Mesodermal cell (in vitro differentiated cells): ENCODE data around the gene OR5AR1. TPM values are rescaled to one million over a fixed set of nuclear protein-coding genes. Genes with fewer than 3 reads are reported as not detected.
"Not testable (repeated sequence)": the region's sequence is repeated elsewhere in the genome, so short reads cannot be mapped to it uniquely, and the experiment has no call there.

Experiments used
- H3K27ac ChIP-seq: 2 replicates; pipeline ENCODE4 v1.7.0; 2013; ENCODE audit warnings: mild to moderate bottlenecking, low read depth, low read length, moderate library complexity; ENCODE audit not compliant: severe bottlenecking
- H3K36me3 ChIP-seq: 2 replicates; pipeline ENCODE4 v1.7.1; 2013; ENCODE audit warnings: mild to moderate bottlenecking, low read length, moderate library complexity; ENCODE audit not compliant: control insufficient read depth, insufficient read depth
- H3K4me1 ChIP-seq: one replicate; pipeline ENCODE4 v1.7.1; 2013; ENCODE audit warnings: mild to moderate bottlenecking, low read length; ENCODE audit not compliant: insufficient read depth, control insufficient read depth, poor library complexity, severe bottlenecking
- H3K4me3 ChIP-seq: 2 replicates; pipeline ENCODE4 v1.7.0; 2013; ENCODE audit warnings: low read length, control low read depth, mild to moderate bottlenecking; ENCODE audit not compliant: insufficient read depth, poor library complexity, severe bottlenecking; ENCODE audit errors: extremely low read depth
- H3K9me3 ChIP-seq: 2 replicates; pipeline ENCODE4 v1.7.1; 2013; ENCODE audit warnings: mild to moderate bottlenecking, low read length, moderate library complexity; ENCODE audit not compliant: control insufficient read depth
- WGBS, 2 experiments: methylation state at CpG; one replicate each; pipeline ENCODE4 v1.1.5; 2013; ENCODE audit warnings: missing lambda C conversion rate in 2 of 2; ENCODE audit not compliant: insufficient coverage in 2 of 2; 5-methylcytosine and 5-hydroxymethylcytosine counted together
- polyA plus RNA-seq, 2 experiments: library from polyadenylated mRNA; stranded (reverse); fragments of 50-300 nt; gene quantifications; one replicate each; pipeline ENCODE4 v1.2.3, GENCODE V29; 2013

Gene OR5AR1
- polyA plus RNA-seq (2013, experiment 1 of 2), result not detected
- not detected for polyA plus RNA-seq (2013, experiment 2 of 2)

GRCh38 chr11:56663386-56663785, at the start of gene OR5AR1:
Gene OR5AR1 (plus strand): TSS chr11:56663686. CDS start chr11:56663686, 0 bp downstream.
- H3K36me3 ChIP-seq, result no peaks in the 10 kb centered on the region
- WGBS, 2 experiments, result no CpG with 5 or more reads among the region's 2 CpGs
- no peak within 1 kb of the TSS for H3K27ac ChIP-seq
- no peaks in the 10 kb centered on the region for H3K4me1 ChIP-seq
- no peak within 1 kb of the TSS for H3K4me3 ChIP-seq
- H3K9me3 ChIP-seq, result no peaks in the 10 kb centered on the region

DNA sequence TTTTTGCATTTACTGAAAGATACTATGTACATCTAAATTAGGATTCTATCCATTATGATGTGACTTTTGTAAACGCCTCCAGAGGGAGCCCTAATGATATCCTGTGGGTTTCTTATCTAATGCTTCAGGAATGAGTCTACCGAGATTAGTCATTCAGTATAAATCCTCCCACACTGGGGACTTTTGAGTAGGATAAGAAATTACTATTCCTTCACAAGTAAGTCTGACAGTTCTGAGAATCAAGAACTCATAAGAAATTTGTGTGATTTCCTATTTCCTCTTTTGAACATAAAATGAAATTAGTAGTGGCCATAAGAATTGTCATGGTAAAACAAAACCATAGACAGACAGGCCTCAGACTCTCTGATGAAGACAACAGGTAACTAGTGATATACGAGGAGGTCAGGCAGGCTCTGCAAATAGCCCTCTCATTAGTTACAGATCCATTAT, 38.8 kb upstream of the OR5AR1 start:
- H3K9me3 ChIP-seq, result no peaks in the 10 kb centered on the region
- H3K4me3 ChIP-seq, result no peak overlapping the region
- WGBS, 2 experiments, result 17% methylated on average over 1 of the region's 3 CpGs; no CpG with 5 or more reads in 1 of the 2 experiments
- H3K4me1 ChIP-seq, result peaks cover 3% of the 10 kb centered on the region
- H3K36me3 ChIP-seq, result no peaks in the 10 kb centered on the region
- peak overlapping the region; percentile 33 for H3K27ac ChIP-seq

DNA sequence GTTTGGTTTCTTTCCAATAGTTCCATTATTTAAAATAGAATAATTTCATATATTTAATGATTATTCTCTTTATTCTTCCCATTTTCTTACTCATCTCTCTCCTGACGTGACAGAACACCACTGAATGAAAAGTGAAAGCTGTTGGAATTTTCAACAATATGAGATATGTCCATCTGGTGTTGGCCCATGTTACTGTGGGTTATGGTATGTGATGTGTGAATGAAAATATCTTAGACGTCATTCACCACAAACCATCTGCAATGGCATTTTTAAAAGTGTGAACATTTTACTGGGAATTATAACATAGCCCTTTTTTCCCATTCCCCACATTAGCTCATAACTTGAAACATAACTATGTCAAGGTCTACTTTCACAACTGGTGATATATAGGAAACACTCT, 37.5 kb upstream of the OR5AR1 start:
- no CpG with 5 or more reads among the region's 2 CpGs for WGBS, 2 experiments
- Histone ChIP-seq H3K36me3 (no peaks in the 10 kb centered on the region), H3K9me3 (no peaks in the 10 kb centered on the region), H3K4me1 (peaks cover 3% of the 10 kb centered on the region), H3K4me3 (no peak overlapping the region), H3K27ac (no peak overlapping the region)

- H3K4me3 ChIP-seq, result no peak overlapping the region
- no peaks in the 10 kb centered on the region for H3K4me1 ChIP-seq
- H3K9me3 ChIP-seq, result no peaks in the 10 kb centered on the region
- no peak overlapping the region for H3K27ac ChIP-seq
- WGBS, 2 experiments, result 80% methylated on average over 1 of the region's 2 CpGs; no CpG with 5 or more reads in 1 of the 2 experiments
- no peaks in the 10 kb centered on the region for H3K36me3 ChIP-seq
Measured at GRCh38 chr11:56632329-56632728, 31.2 kb upstream of the OR5AR1 start.

DNA sequence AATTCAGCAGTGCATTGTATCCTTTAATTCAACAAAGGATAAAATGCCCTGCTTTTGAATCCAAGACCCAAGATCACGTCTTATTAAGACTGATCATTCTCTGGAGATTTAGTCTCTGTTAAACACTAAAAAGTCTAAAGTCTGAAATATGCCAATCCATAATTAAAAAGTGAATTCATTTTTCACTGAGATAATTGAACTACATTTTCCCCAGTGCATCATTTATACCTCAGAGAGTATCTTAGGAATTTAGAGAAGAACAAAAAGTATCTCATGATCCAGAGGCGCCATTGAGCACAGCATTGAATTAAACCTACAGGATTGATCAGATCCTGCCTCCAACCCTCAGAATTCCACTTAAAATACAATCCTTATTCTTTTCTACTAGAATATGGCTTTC, 26.6 kb upstream of the OR5AR1 start:
- no peak overlapping the region for H3K4me3 ChIP-seq
- 86 to 100% methylated on average over 1 of the region's 2 CpGs for WGBS, 2 experiments
- no peak overlapping the region for H3K27ac ChIP-seq
- no peaks in the 10 kb centered on the region for H3K9me3 ChIP-seq
- H3K36me3 ChIP-seq, result no peaks in the 10 kb centered on the region
- no peaks in the 10 kb centered on the region for H3K4me1 ChIP-seq

- Histone ChIP-seq H3K9me3 (no peaks in the 10 kb centered on the region), H3K36me3 (no peaks in the 10 kb centered on the region), H3K4me1 (no peaks in the 10 kb centered on the region), H3K27ac (no peak overlapping the region), H3K4me3 (no peak overlapping the region)
- 100% methylated on average over 1 to 2 of the region's 3 CpGs for WGBS, 2 experiments
Measured at GRCh38 chr11:56637500-56637899, 26.0 kb upstream of the OR5AR1 start.

GRCh38 chr11:56642339-56642738, 21.1 kb upstream of the OR5AR1 start, which contains the start of gene OR5AP2:
Gene OR5AP2 (minus strand): TSS chr11:56642439. CDS start chr11:56642439, 0 bp downstream.
- no peak within 1 kb of the TSS for H3K27ac ChIP-seq
- WGBS, 2 experiments, result 60 to 80% methylated on average over 1 of the region's 2 CpGs
- no peaks in the 10 kb centered on the region for H3K36me3 ChIP-seq
- H3K4me1 ChIP-seq, result no peaks in the 10 kb centered on the region
- H3K9me3 ChIP-seq, result no peaks in the 10 kb centered on the region
- H3K4me3 ChIP-seq, result no peak within 1 kb of the TSS

GRCh38 chr11:56659755-56660154, 3.7 kb upstream of the OR5AR1 start:
- Histone ChIP-seq H3K9me3 (no peaks in the 10 kb centered on the region), H3K4me1 (no peaks in the 10 kb centered on the region), H3K4me3 (no peak overlapping the region), H3K36me3 (no peaks in the 10 kb centered on the region), H3K27ac (no peak overlapping the region)
- WGBS, 2 experiments, result 20% methylated on average over 1 of the region's 3 CpGs; no CpG with 5 or more reads in 1 of the 2 experiments

DNA sequence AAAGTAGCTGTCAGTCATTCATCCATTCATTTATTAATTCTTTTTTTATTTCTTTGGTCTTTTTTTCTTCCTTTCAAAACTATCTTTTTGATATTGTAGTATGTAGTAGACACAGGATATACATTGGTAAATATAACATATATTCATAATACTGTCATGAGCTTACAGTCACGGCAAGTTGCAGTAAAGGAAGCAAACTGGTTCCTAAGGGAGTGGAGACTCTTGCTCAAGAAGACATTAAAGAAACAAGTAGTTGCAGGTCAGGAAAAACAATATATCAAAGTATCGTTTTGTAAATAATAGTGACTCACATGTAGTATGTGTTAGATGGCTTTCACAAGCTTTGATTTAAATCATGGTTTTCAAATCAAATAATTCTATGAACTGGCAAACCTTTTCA, 7.5 kb downstream of the OR5AR1 start:
- H3K9me3 ChIP-seq, result no peaks in the 10 kb centered on the region
- WGBS, 2 experiments, result no CpG with 5 or more reads among the region's 2 CpGs
- no peak overlapping the region for H3K4me3 ChIP-seq
- H3K4me1 ChIP-seq, result no peaks in the 10 kb centered on the region
- H3K27ac ChIP-seq, result no peak overlapping the region
- no peaks in the 10 kb centered on the region for H3K36me3 ChIP-seq

GRCh38 chr11:56688554-56689100, 25.1 kb downstream of the OR5AR1 start:
- Histone ChIP-seq H3K9me3 (no peaks in the 10 kb centered on the region), H3K4me1 (no peaks in the 10 kb centered on the region), H3K36me3 (no peaks in the 10 kb centered on the region), H3K4me3 (no peak overlapping the region), H3K27ac (no peak overlapping the region)
- WGBS, 2 experiments, result no CpG with 5 or more reads among the region's 1 CpG

- not testable (repeated sequence) for H3K9me3 ChIP-seq, H3K4me1 ChIP-seq, H3K36me3 ChIP-seq, H3K27ac ChIP-seq, H3K4me3 ChIP-seq
- WGBS, 2 experiments, result 83% methylated on average over 2 of the region's 3 CpGs; no CpG with 5 or more reads in 1 of the 2 experiments
Measured at GRCh38 chr11:56691179-56691578, 27.7 kb downstream of the OR5AR1 start.
